ENCODE measurements around the gene FAM234B. TPM values are rescaled to one million over a fixed set of nuclear protein-coding genes. Genes with fewer than 3 reads are reported as not detected.
"Not testable (repeated sequence)": the region's sequence is repeated elsewhere in the genome, so short reads cannot be mapped to it uniquely, and the experiment has no call there.

FAM234B gene
- total RNA-seq, 1 experiment from 2014 or later = 20.8 TPM

GRCh38 chr12:13052421-13052820, 8.2 kb downstream of the FAM234B start:
- H3K27me3 ChIP-seq (ENCODE audit: insufficient read depth, low read length) = no peaks in the 10 kb centered on the region
- H3K23me2 ChIP-seq (ENCODE audit: insufficient read length, low read depth, low read length, poor library complexity, severe bottlenecking) = no peaks in the 10 kb centered on the region
- no peak overlapping the region for H4K91ac ChIP-seq (ENCODE audit: insufficient read length, low read depth, low read length)
- no peaks in the 10 kb centered on the region for H4K20me1 ChIP-seq (ENCODE audit: control insufficient read depth, insufficient read depth, insufficient read length)
- no peak overlapping the region for H2BK20ac ChIP-seq (ENCODE audit: low read depth, low read length, poor library complexity, severe bottlenecking)
- no peaks in the 10 kb centered on the region for H3K27me3 Mint-ChIP-seq (ENCODE audit: low read depth)
- H3K23ac ChIP-seq (ENCODE audit: insufficient read length, low read depth, low read length) = no peak overlapping the region
- no peak overlapping the region for H2BK120ac ChIP-seq (ENCODE audit: low read depth, low read length, poor library complexity, severe bottlenecking)
- no peak overlapping the region for H4K5ac ChIP-seq (ENCODE audit: insufficient read length, low read depth, low read length)
- no peak overlapping the region for H3K27ac ChIP-seq (ENCODE audit: insufficient read length, low read depth, low read length)
- peaks cover 4% of the 10 kb centered on the region for H3K9me3 ChIP-seq (ENCODE audit: control insufficient read depth, low read depth, low read length)
- WGBS (ENCODE audit: extremely low coverage, insufficient read length, low lambda C conversion rate) = no CpG with 5 or more reads among the region's 2 CpGs
- no peak overlapping the region for H3K9ac ChIP-seq (ENCODE audit: extremely low read depth, insufficient read length, low read length)
- no peak overlapping the region for H3K4me3 Mint-ChIP-seq
- no peak overlapping the region for H2AFZ ChIP-seq (ENCODE audit: low read length)
- no peaks in the 10 kb centered on the region; the same call in 1 of the 2 replicates for H3K4me1 ChIP-seq (ENCODE audit: insufficient read depth, low read length)
- TF ChIP-seq CTCF (conservative IDR thresholded peaks at IDR 0.05) = no peak
- H4K8ac ChIP-seq (replicated peaks; ENCODE audit: insufficient read length, low read depth, low read length) = no peak overlapping the region
- H3K36me3 Mint-ChIP-seq (ENCODE audit: insufficient read depth in 1 of 3, low read depth in 3 of 3) = peaks cover 30 to 43% (median 37%) of the 10 kb centered on the region in 3 experiments
- no peak overlapping the region for H3K14ac ChIP-seq (ENCODE audit: insufficient read depth, low read length)
- peaks cover 31 to 32% of the 10 kb centered on the region in 2 experiments for H3K4me1 Mint-ChIP-seq
- no peak overlapping the region for H3K27ac Mint-ChIP-seq
- H3K4me2 ChIP-seq (ENCODE audit: insufficient read depth, insufficient read length, low read length) = no peak overlapping the region
- no peak overlapping the region for H3T11ph ChIP-seq (ENCODE audit: low read length)
- no peak overlapping the region for H3K56ac ChIP-seq (ENCODE audit: insufficient read length, low read depth, low read length)
- no peak overlapping the region for H3K4ac ChIP-seq (ENCODE audit: low read depth, low read length)
- H2BK12ac ChIP-seq (ENCODE audit: insufficient read length, low read depth, low read length) = no peak overlapping the region
- H2BK15ac ChIP-seq (ENCODE audit: low read depth, low read length) = no peak overlapping the region
- no peak overlapping the region for H2BK5ac ChIP-seq (ENCODE audit: insufficient read length, low read length)
- peaks cover 22 to 23% of the 10 kb centered on the region in 2 experiments for H3K9me3 Mint-ChIP-seq
- DNase-seq = no peak
- no peak overlapping the region for H3K18ac ChIP-seq (ENCODE audit: insufficient read length, low read depth, low read length)
- no peak overlapping the region for H2AK5ac ChIP-seq (ENCODE audit: insufficient read length, low read length)
- no peaks in the 10 kb centered on the region; the same call in 1 of the 2 replicates for H3K79me2 ChIP-seq (ENCODE audit: insufficient read depth, low read length)
- H3K79me1 ChIP-seq (ENCODE audit: insufficient read depth, low read depth, low read length, poor library complexity, severe bottlenecking) = peaks cover 2% of the 10 kb centered on the region

DNA sequence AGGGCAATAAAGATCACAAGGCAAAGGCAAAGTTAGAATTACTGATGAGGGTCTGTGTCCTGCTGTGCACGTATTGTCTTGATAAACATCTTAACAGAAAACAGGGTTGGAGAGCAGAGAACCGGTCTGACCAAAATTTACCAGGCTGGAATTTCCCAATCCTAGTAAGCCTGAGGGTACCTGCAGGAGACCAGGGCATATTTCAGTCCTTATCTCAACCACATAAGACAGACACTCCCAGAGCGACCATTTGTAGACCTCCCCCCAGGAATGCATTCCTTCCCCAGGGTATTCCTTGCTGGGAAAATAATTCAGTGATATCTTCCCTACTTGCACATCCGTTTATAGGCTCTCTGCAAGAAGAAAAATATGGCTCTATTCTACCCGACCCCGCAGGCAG, 9.4 kb downstream of the FAM234B start:
- H2BK20ac ChIP-seq (ENCODE audit: low read depth, low read length, poor library complexity, severe bottlenecking); H2AFZ ChIP-seq (ENCODE audit: low read length); H3K56ac ChIP-seq (ENCODE audit: insufficient read length, low read depth, low read length); H4K5ac ChIP-seq (ENCODE audit: insufficient read length, low read depth, low read length); H2BK5ac ChIP-seq (ENCODE audit: insufficient read length, low read length); H3K79me1 ChIP-seq (ENCODE audit: insufficient read depth, low read depth, low read length, poor library complexity, severe bottlenecking); H3K9ac ChIP-seq (ENCODE audit: extremely low read depth, insufficient read length, low read length); H3K18ac ChIP-seq (ENCODE audit: insufficient read length, low read depth, low read length); H2AK5ac ChIP-seq (ENCODE audit: insufficient read length, low read length); DNase-seq; H3K9me3 ChIP-seq (ENCODE audit: control insufficient read depth, low read depth, low read length); H3K4me3 Mint-ChIP-seq; H3K23ac ChIP-seq (ENCODE audit: insufficient read length, low read depth, low read length); H4K91ac ChIP-seq (ENCODE audit: insufficient read length, low read depth, low read length); H3K14ac ChIP-seq (ENCODE audit: insufficient read depth, low read length); H3K4me2 ChIP-seq (ENCODE audit: insufficient read depth, insufficient read length, low read length); H3K23me2 ChIP-seq (ENCODE audit: insufficient read length, low read depth, low read length, poor library complexity, severe bottlenecking); H3T11ph ChIP-seq (ENCODE audit: low read length); H2BK15ac ChIP-seq (ENCODE audit: low read depth, low read length); H3K4ac ChIP-seq (ENCODE audit: low read depth, low read length); H3K79me2 ChIP-seq (ENCODE audit: insufficient read depth, low read length); H3K27ac Mint-ChIP-seq; H3K27me3 ChIP-seq (ENCODE audit: insufficient read depth, low read length); H3K27ac ChIP-seq (ENCODE audit: insufficient read length, low read depth, low read length); H3K27me3 Mint-ChIP-seq (ENCODE audit: low read depth); H2BK12ac ChIP-seq (ENCODE audit: insufficient read length, low read depth, low read length); H4K20me1 ChIP-seq (ENCODE audit: control insufficient read depth, insufficient read depth, insufficient read length); H3K4me1 ChIP-seq (ENCODE audit: insufficient read depth, low read length); H2BK120ac ChIP-seq (ENCODE audit: low read depth, low read length, poor library complexity, severe bottlenecking); H4K8ac ChIP-seq (replicated peaks; ENCODE audit: insufficient read length, low read depth, low read length): not testable (repeated sequence)
- Mint-ChIP-seq H3K9me3 (peaks cover 22 to 23% of the 10 kb centered on the region in 2 experiments), H3K36me3 (ENCODE audit: insufficient read depth in 1 of 3, low read depth in 3 of 3) (peaks cover 36 to 49% (median 39%) of the 10 kb centered on the region in 3 experiments), H3K4me1 (peaks cover 31 to 32% of the 10 kb centered on the region in 2 experiments)
- WGBS (ENCODE audit: extremely low coverage, insufficient read length, low lambda C conversion rate) = no CpG with 5 or more reads among the region's 6 CpGs
